Common myeloid progenitor, CD34-positive (primary cell): ENCODE data around the gene IRAK1.

ENCODE experiments used
- CTCF ChIA-PET: fragments of 350-600 bp; sonication (Branson Sonifier 250); formaldehyde crosslinking; loops from one replicate; lab custom pipeline; 2021; ENCODE audit warnings: antibody characterized with exemption; lab: Charles Lee
- POLR2A ChIA-PET: fragments of 350-600 bp; sonication (Branson Sonifier 250); formaldehyde crosslinking; loops from one replicate; lab custom pipeline; 2021; ENCODE audit warnings: antibody characterized with exemption; lab: Charles Lee
- DNase-seq, 3 donors: peaks; one replicate each; pipeline versions ENCODE4 v3.0.0 to v3.0.0-alpha.2; 2013
- H3K27ac ChIP-seq, 2 experiments: 1 replicate in 1 of 2; 2 replicates in 1 of 2; pipeline ENCODE4 v1.7.0; 2013; ENCODE audit warnings: inconsistent platforms in 2 of 2, low read length in 2 of 2, mild to moderate bottlenecking in 2 of 2, low read depth in 1 of 2, moderate library complexity in 1 of 2; ENCODE audit not compliant: severe bottlenecking in 2 of 2, insufficient read depth in 1 of 2, poor library complexity in 1 of 2
- H3K27me3 ChIP-seq, 5 experiments: replicated peaks in 2 of 5; 1 replicate in 3 of 5; 2 replicates in 2 of 5; pipeline versions ENCODE4 v1.6.1 to v1.7.0; 2013; ENCODE audit warnings: low read length in 4 of 5, mild to moderate bottlenecking in 2 of 5, moderate library complexity in 2 of 5, inconsistent platforms in 1 of 5; ENCODE audit not compliant: insufficient read depth in 5 of 5, control insufficient read depth in 4 of 5
- H3K36me3 ChIP-seq, 4 experiments: 1 replicate in 2 of 4; 2 replicates in 2 of 4; pipeline versions ENCODE4 v1.6.1 to v1.7.0; 2013; ENCODE audit warnings: low read length in 3 of 4, control low read depth in 1 of 4, mild to moderate bottlenecking in 1 of 4; ENCODE audit not compliant: control insufficient read depth in 4 of 4, insufficient read depth in 4 of 4
- H3K4me1 ChIP-seq, 4 experiments: 1 replicate in 3 of 4; 2 replicates in 1 of 4; pipeline versions ENCODE4 v1.6.1 to v1.7.1; 2013; ENCODE audit warnings: low read length in 3 of 4, mild to moderate bottlenecking in 3 of 4, control low read depth in 1 of 4, inconsistent platforms in 1 of 4, moderate library complexity in 1 of 4; ENCODE audit not compliant: control insufficient read depth in 4 of 4, insufficient read depth in 4 of 4; ENCODE audit errors: control extremely low read depth in 1 of 4
- H3K4me3 ChIP-seq, 7 experiments: 1 replicate in 4 of 7; 2 replicates in 3 of 7; pipeline versions ENCODE4 v1.5.1 to v1.7.0; 2013; ENCODE audit warnings: mild to moderate bottlenecking in 7 of 7, low read length in 6 of 7, moderate library complexity in 6 of 7, inconsistent platforms in 2 of 7, low read depth in 2 of 7, control low read depth in 1 of 7; ENCODE audit not compliant: insufficient read depth in 4 of 7, control insufficient read depth in 1 of 7; ENCODE audit errors: extremely low read depth in 1 of 7
- H3K9me3 ChIP-seq, 5 experiments: 1 replicate in 4 of 5; 2 replicates in 1 of 5; pipeline versions ENCODE4 v1.6.1 to v1.7.1; 2013; ENCODE audit warnings: low read length in 4 of 5, mild to moderate bottlenecking in 2 of 5, inconsistent platforms in 1 of 5, low read depth in 1 of 5, moderate library complexity in 1 of 5; ENCODE audit not compliant: control insufficient read depth in 4 of 5, insufficient read depth in 2 of 5; ENCODE audit errors: control extremely low read depth in 1 of 5
- WGBS: methylation state at CpG from one replicate; pipeline ENCODE4 v1.1.5; 2013; ENCODE audit not compliant: insufficient coverage; 5-methylcytosine and 5-hydroxymethylcytosine counted together

IRAK1 gene

GRCh38 chrX:154049209-154050112, 29.8 kb upstream of the IRAK1 start:
- 92% methylated on average over 13 of the region's 13 CpGs for WGBS
- peaks cover 3 to 15% (median 6%) of the 10 kb centered on the region in 4 experiments for H3K36me3 ChIP-seq
- peaks cover 0 to 25% (median 0%) of the 10 kb centered on the region in 5 experiments for H3K27me3 ChIP-seq
- CTCF ChIA-PET, result interaction anchor here (0.6 to 2.3 kb wide), 6 partner anchors 8 to 83 kb away, joined by 3 to 7 read pairs (median 4); no protein-coding TSS in a partner anchor
- POLR2A ChIA-PET, result no interaction called here
- no peak overlapping the region for H3K4me3 ChIP-seq
- peaks cover 0 to 5% (median 0%) of the 10 kb centered on the region in 4 experiments for H3K4me1 ChIP-seq
- DNase-seq, result no peak
- H3K27ac ChIP-seq, result no peak overlapping the region
- no peaks in the 10 kb centered on the region for H3K9me3 ChIP-seq

- no peaks in the 10 kb centered on the region for H3K9me3 ChIP-seq
- ChIA-PET CTCF (interaction anchor here (1.1 to 2.3 kb wide), 3 partner anchors 23 to 35 kb away, joined by 3 to 7 read pairs (median 5); no protein-coding TSS in a partner anchor), POLR2A (no interaction called here)
- WGBS, result 96% methylated on average over 11 of the region's 11 CpGs
- H3K4me3 ChIP-seq, result no peak overlapping the region
- peaks cover 0 to 5% (median 0%) of the 10 kb centered on the region in 4 experiments for H3K4me1 ChIP-seq
- H3K36me3 ChIP-seq, result peaks cover 3 to 15% (median 6%) of the 10 kb centered on the region in 4 experiments
- H3K27ac ChIP-seq, result no peak overlapping the region
- no peak for DNase-seq
- H3K27me3 ChIP-seq, result peaks cover 0 to 25% (median 0%) of the 10 kb centered on the region in 5 experiments
Observed at GRCh38 chrX:154048398-154048797, 28.7 kb upstream of the IRAK1 start.

GRCh38 chrX:154046940-154047610, 27.4 kb upstream of the IRAK1 start:
- Histone ChIP-seq H3K27ac (no peak overlapping the region), H3K27me3 (peaks cover 0 to 25% (median 0%) of the 10 kb centered on the region in 5 experiments), H3K4me3 (no peak overlapping the region), H3K4me1 (peaks cover 0 to 5% (median 0%) of the 10 kb centered on the region in 4 experiments), H3K9me3 (no peaks in the 10 kb centered on the region), H3K36me3 (peaks cover 2 to 13% (median 4%) of the 10 kb centered on the region in 4 experiments)
- no peak for DNase-seq
- WGBS, result 77% methylated on average over 4 of the region's 4 CpGs
- POLR2A ChIA-PET, result no interaction called here
- CTCF ChIA-PET, result interaction anchor here (1.0 to 1.7 kb wide), 2 partner anchors 21 to 33 kb away, joined by 3 to 4 read pairs; no protein-coding TSS in a partner anchor

- POLR2A ChIA-PET, result no interaction called here
- DNase-seq, result no peak
- H3K27ac ChIP-seq, result no peak overlapping the region
- H3K4me1 ChIP-seq, result peaks cover 0 to 6% (median 0%) of the 10 kb centered on the region in 4 experiments
- CTCF ChIA-PET, result interaction anchor here (1.0 to 1.7 kb wide), 2 partner anchors 20 to 32 kb away, joined by 3 to 4 read pairs; no protein-coding TSS in a partner anchor
- H3K9me3 ChIP-seq, result no peaks in the 10 kb centered on the region
- H3K4me3 ChIP-seq, result no peak overlapping the region
- H3K36me3 ChIP-seq, result peaks cover 2 to 13% (median 4%) of the 10 kb centered on the region in 4 experiments
- WGBS, result 85% methylated on average over 9 of the region's 10 CpGs
- H3K27me3 ChIP-seq, result peaks cover 0 to 29% (median 0%) of the 10 kb centered on the region in 5 experiments
Observed at GRCh38 chrX:154046031-154046781, 26.5 kb upstream of the IRAK1 start.

GRCh38 chrX:154044091-154044490, 24.4 kb upstream of the IRAK1 start:
- peaks cover 0 to 29% (median 0%) of the 10 kb centered on the region in 5 experiments for H3K27me3 ChIP-seq
- H3K27ac ChIP-seq, result no peak overlapping the region
- H3K36me3 ChIP-seq, result peaks cover 2 to 13% (median 7%) of the 10 kb centered on the region in 4 experiments
- no peak overlapping the region for H3K4me3 ChIP-seq
- CTCF ChIA-PET, result interaction anchor here (1.0 to 1.1 kb wide), 2 partner anchors 9 to 17 kb away, joined by 3 to 5 read pairs; no protein-coding TSS in a partner anchor
- POLR2A ChIA-PET, result no interaction called here
- no peaks in the 10 kb centered on the region for H3K9me3 ChIP-seq
- peaks cover 0 to 3% (median 0%) of the 10 kb centered on the region in 4 experiments for H3K4me1 ChIP-seq
- 76% methylated on average over 4 of the region's 6 CpGs for WGBS
- DNase-seq, result no peak

GRCh38 chrX:154043003-154043763, 23.5 kb upstream of the IRAK1 start:
- no peak overlapping the region for H3K4me3 ChIP-seq
- DNase-seq, result no peak
- H3K27me3 ChIP-seq, result peaks cover 0 to 28% (median 0%) of the 10 kb centered on the region in 5 experiments
- 95% methylated on average over 4 of the region's 5 CpGs for WGBS
- H3K9me3 ChIP-seq, result no peaks in the 10 kb centered on the region
- peaks cover 0 to 3% (median 0%) of the 10 kb centered on the region in 4 experiments for H3K4me1 ChIP-seq
- H3K36me3 ChIP-seq, result peaks cover 2 to 9% (median 7%) of the 10 kb centered on the region in 4 experiments
- no peak overlapping the region for H3K27ac ChIP-seq
- CTCF ChIA-PET, result no interaction called here
- POLR2A ChIA-PET, result no interaction called here
